ENCODE measurements around the gene SIGLEC8. TPM values are rescaled to one million over a fixed set of nuclear protein-coding genes. Genes with fewer than 3 reads are reported as not detected.
A peak's percentile ranks its signal among the peaks of the same experiment; 100 is the strongest.
"Not testable (repeated sequence)": the region's sequence is repeated elsewhere in the genome, so short reads cannot be mapped to it uniquely, and the experiment has no call there.

SIGLEC8 gene
- total RNA-seq, 2 donors from 2014 or later = not detected

DNA sequence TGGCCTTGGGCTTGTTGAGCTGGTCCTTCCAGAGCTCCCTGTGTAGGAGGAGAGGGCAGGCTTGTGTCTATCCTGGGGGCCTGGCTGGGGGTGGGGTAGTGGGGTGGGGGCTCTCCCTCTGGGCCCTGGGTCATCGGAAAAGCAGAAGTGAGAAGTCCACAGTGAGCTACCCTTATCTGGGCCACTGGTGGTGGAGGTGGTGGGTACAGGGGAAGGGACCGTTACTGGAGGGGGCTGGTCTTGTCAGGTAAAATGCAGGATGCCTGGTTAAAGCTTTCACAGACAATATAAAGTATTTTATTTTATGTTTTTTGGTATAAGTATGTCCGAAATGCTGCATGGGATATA, 40.5 kb downstream of the SIGLEC8 start:
- H3K27me3 ChIP-seq (ENCODE audit: control insufficient read depth, insufficient read depth, low read length, poor library complexity, severe bottlenecking) = peaks cover 8% of the 10 kb centered on the region
- no peak overlapping the region for H3K9ac ChIP-seq (ENCODE audit: extremely low read depth, low read length, poor library complexity, severe bottlenecking)
- WGBS, 2 experiments (ENCODE audit: insufficient coverage in 1 of 2, insufficient read length in 1 of 2) = 80% methylated on average over 2 of the region's 3 CpGs; no CpG with 5 or more reads in 1 of the 2 experiments
- H3K4me1 Mint-ChIP-seq = peaks cover 4% of the 10 kb centered on the region
- no peak overlapping the region for H3K4me3 Mint-ChIP-seq
- H3K27ac ChIP-seq (ENCODE audit: low read depth, low read length) = no peak overlapping the region
- no peaks in the 10 kb centered on the region for H3K36me3 ChIP-seq (ENCODE audit: control insufficient read depth, insufficient read depth, low read length)
- peaks cover 28% of the 10 kb centered on the region for H3K27me3 Mint-ChIP-seq (ENCODE audit: insufficient read depth)
- no peaks in the 10 kb centered on the region for H3K36me3 Mint-ChIP-seq (ENCODE audit: low read depth)
- DNase-seq = no peak
- no peaks in the 10 kb centered on the region for H3K9me3 Mint-ChIP-seq
- H3K4me3 ChIP-seq (ENCODE audit: low read length) = no peak overlapping the region
- TF ChIP-seq, protein P1, sequence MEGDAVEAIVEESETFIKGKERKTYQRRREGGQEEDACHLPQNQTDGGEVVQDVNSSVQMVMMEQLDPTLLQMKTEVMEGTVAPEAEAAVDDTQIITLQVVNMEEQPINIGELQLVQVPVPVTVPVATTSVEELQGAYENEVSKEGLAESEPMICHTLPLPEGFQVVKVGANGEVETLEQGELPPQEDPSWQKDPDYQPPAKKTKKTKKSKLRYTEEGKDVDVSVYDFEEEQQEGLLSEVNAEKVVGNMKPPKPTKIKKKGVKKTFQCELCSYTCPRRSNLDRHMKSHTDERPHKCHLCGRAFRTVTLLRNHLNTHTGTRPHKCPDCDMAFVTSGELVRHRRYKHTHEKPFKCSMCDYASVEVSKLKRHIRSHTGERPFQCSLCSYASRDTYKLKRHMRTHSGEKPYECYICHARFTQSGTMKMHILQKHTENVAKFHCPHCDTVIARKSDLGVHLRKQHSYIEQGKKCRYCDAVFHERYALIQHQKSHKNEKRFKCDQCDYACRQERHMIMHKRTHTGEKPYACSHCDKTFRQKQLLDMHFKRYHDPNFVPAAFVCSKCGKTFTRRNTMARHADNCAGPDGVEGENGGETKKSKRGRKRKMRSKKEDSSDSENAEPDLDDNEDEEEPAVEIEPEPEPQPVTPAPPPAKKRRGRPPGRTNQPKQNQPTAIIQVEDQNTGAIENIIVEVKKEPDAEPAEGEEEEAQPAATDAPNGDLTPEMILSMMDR (conservative IDR thresholded peaks at IDR 0.05) = no peak
- no peak overlapping the region for H3K27ac Mint-ChIP-seq
- no peaks in the 10 kb centered on the region for H3K4me1 ChIP-seq (ENCODE audit: control insufficient read depth, insufficient read depth, low read length)
- H3K9me3 ChIP-seq (ENCODE audit: control insufficient read depth, low read length) = no peaks in the 10 kb centered on the region

DNA sequence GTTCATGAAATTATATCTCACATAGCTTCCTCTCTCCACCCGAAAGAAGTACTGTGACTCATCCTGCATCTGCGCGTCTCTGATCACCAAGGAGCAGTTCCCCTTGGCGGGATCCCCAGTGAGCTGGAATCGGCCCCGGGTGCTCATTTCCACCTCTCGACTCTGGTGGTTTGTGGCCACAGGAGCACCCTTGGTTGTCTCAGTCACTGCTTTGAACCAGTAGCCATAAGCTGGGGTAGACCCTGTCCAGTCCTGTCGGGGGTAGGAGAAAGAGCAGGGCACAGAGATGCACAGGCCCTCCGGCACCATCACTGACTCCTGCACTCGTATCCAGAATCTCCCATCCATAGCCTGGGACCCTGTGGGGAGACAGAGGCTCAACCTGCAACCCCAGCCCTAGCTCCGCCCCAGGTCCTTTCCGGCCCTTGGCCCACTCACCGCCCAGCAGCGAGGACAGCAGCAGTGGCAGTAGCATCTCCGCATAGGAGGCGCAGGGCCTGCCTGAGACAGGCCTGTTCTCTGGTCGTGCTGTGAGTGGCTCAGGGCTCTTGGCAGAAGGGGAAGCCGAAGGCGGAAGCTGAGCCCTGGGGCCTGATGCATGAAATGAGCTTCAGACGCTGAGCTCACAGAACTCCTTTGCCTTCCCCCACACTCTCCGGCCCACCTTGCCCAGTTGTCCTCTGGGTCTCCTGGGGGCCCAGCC, 41.0 kb downstream of the SIGLEC8 start, which contains the start of gene SIGLEC10:
TSS of gene SIGLEC10 (minus strand) at position 536 of the 703 bp plus-strand sequence. CDS start at position 475, 61 bp downstream.
- Histone ChIP-seq H3K9me3 (ENCODE audit: control insufficient read depth, low read length) (no peaks in the 10 kb centered on the region), H3K9ac (ENCODE audit: extremely low read depth, low read length, poor library complexity, severe bottlenecking) (no peak within 1 kb of the TSS), H3K4me3 (ENCODE audit: low read length) (no peak within 1 kb of the TSS), H3K27me3 (ENCODE audit: control insufficient read depth, insufficient read depth, low read length, poor library complexity, severe bottlenecking) (peaks cover 8% of the 10 kb centered on the region), H3K27ac (ENCODE audit: low read depth, low read length) (no peak within 1 kb of the TSS), H3K4me1 (ENCODE audit: control insufficient read depth, insufficient read depth, low read length) (no peaks in the 10 kb centered on the region), H3K36me3 (ENCODE audit: control insufficient read depth, insufficient read depth, low read length) (no peaks in the 10 kb centered on the region)
- TF ChIP-seq, protein P1 (conservative IDR thresholded peaks at IDR 0.05) = no peak
- Mint-ChIP-seq H3K27me3 (ENCODE audit: insufficient read depth) (peaks cover 24% of the 10 kb centered on the region), H3K36me3 (ENCODE audit: low read depth) (no peaks in the 10 kb centered on the region), H3K4me1 (peaks cover 4% of the 10 kb centered on the region), H3K9me3 (no peaks in the 10 kb centered on the region), H3K4me3 (no peak within 1 kb of the TSS), H3K27ac (no peak within 1 kb of the TSS)
- whole genome bisulfite sequencing, 2 experiments (ENCODE audit: insufficient coverage in 1 of 2, insufficient read length in 1 of 2) = 83 to 85% methylated on average over 14 to 21 of the region's 21 CpGs
- peak; percentile 52 for DNase-seq

DNA sequence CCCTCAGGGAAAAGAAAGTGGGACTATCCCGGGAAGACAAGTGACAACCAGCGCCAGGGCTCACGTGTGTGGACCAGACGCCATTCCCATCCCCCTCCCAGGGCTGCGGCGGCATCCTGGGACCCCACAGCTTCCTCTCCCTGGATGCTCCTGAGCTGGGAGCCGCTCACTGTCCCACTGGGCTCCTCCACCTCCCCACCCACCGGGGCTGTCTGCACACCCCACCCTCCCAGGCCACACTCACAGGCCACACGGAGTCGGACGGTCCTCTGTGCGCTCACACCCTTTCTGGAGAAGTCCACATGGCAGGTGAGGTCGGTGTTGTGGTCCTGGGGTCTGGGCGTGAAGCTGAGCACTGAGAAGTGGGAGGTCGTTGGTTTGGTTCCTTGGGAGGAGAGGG, 41.8 kb downstream of the SIGLEC8 start:
- DNase-seq; H3K36me3 ChIP-seq (ENCODE audit: control insufficient read depth, insufficient read depth, low read length); H3K9me3 Mint-ChIP-seq; H3K27ac Mint-ChIP-seq; H3K9ac ChIP-seq (ENCODE audit: extremely low read depth, low read length, poor library complexity, severe bottlenecking); H3K4me3 ChIP-seq (ENCODE audit: low read length); H3K27ac ChIP-seq (ENCODE audit: low read depth, low read length); H3K27me3 ChIP-seq (ENCODE audit: control insufficient read depth, insufficient read depth, low read length, poor library complexity, severe bottlenecking); H3K4me3 Mint-ChIP-seq; H3K4me1 ChIP-seq (ENCODE audit: control insufficient read depth, insufficient read depth, low read length); H3K4me1 Mint-ChIP-seq; H3K36me3 Mint-ChIP-seq (ENCODE audit: low read depth); H3K9me3 ChIP-seq (ENCODE audit: control insufficient read depth, low read length): not testable (repeated sequence)
- peaks cover 16% of the 10 kb centered on the region for H3K27me3 Mint-ChIP-seq (ENCODE audit: insufficient read depth)
- WGBS, 2 experiments (ENCODE audit: insufficient coverage in 1 of 2, insufficient read length in 1 of 2) = 94% methylated on average over 10 of the region's 15 CpGs; no CpG with 5 or more reads in 1 of the 2 experiments

All from endodermal cell (in vitro differentiated cells).